Activated naive CD8-positive, alpha-beta T cell (primary cell): ENCODE results near the gene COLEC11.
"Not testable (repeated sequence)": the region's sequence is repeated elsewhere in the genome, so short reads cannot be mapped to it uniquely, and the experiment has no call there.

Experiments
- H3K27ac Mint-ChIP-seq: one replicate; pipeline ENCODE4 v1.8.0; 2021; ENCODE audit warnings: mixed read lengths
- H3K27me3 Mint-ChIP-seq: one replicate; pipeline ENCODE4 v1.8.0; 2021; ENCODE audit warnings: mixed read lengths
- H3K36me3 Mint-ChIP-seq: one replicate; pipeline ENCODE4 v1.8.0; 2021; ENCODE audit warnings: mixed read lengths
- H3K4me1 Mint-ChIP-seq: one replicate; pipeline ENCODE4 v1.8.0; 2021; ENCODE audit warnings: low read depth, mixed read lengths
- H3K4me3 Mint-ChIP-seq: one replicate; pipeline ENCODE4 v1.8.0; 2021; ENCODE audit warnings: mild to moderate bottlenecking, mixed read lengths
- H3K9me3 Mint-ChIP-seq: one replicate; pipeline ENCODE4 v1.8.0; 2021; ENCODE audit warnings: low read depth, mixed read lengths

COLEC11 gene

DNA sequence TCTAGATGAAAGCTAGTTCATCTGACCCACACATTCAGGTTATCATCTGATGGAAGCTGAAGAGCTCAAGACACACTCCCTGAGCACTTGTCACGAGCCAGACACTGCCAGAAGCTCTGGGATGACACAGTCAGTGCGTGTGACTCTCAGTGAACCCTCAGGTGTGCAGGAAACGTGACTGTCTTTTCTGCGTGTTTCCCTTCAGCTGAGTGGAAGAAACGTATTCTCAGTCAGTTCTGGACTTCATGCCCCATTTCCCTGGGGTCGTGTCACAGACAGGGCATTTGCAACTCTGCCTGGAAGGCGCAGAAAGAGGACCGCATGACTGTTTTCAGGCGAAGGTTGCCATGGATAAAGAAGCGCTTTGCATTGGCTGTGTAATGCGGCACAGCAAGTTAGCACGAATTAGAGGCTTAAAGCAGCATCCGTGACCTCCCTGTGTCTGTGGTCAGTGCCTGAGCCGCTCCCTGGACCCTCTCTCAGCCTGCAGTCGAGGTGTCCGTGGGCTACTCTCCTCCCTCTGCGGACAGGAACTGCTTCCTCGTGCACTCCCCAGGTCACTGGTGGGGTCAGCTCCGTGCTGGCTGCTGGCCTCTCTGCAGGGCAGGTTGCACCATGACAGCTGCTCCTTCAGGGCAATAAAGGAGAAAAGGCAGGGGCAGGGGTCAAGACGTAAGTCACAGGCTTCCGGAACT is 59.8 kb downstream of the COLEC11 start:
- no peaks in the 10 kb centered on the region for H3K27me3 Mint-ChIP-seq
- no peaks in the 10 kb centered on the region for H3K9me3 Mint-ChIP-seq
- no peak overlapping the region for H3K27ac Mint-ChIP-seq
- H3K4me3 Mint-ChIP-seq = no peak overlapping the region
- H3K36me3 Mint-ChIP-seq = no peaks in the 10 kb centered on the region
- peaks cover 10% of the 10 kb centered on the region for H3K4me1 Mint-ChIP-seq

DNA sequence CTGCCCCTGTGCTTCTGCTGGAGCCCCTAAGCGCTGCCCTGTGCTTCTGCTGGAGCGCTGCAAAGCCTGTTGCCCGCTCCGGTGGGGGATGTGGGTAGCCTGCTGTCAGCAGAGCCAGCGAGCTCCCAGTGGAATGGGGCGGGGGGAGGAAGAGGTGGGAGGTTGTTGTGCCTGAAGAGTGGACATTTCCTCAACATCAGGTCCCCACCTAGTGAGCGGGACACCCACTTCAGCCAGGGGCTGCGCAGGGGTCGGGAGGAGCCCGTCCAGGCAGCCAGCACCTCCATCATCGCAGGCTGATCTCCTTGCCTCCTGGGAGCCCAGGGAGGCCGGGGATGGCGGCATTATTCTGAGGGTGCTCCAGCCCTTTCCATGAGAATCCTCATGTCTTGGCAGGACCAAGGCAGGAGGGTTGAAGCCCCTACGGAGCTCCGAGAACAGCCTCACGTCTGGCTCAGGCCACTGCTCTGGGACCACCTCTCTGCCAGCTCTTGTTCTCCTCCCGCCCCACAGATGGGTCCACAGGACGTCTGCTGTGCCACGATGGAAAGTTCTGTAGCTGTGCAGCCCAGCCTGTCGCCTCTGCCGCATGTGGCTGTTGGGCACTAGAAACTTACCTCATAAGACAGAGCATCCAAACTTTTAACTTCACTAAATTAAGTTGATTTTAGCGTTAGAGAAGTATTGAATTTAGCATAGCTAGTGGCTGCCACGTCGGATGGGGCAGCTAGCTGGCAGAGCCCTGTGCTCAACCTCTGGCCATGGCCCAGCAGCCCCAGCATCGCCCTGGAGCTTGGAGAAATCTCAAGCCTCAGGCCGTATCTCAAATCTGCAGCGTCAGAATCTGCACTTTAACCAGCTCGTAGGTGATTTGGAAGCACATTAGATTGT is 61.2 kb downstream of the COLEC11 start:
- no peaks in the 10 kb centered on the region for H3K36me3 Mint-ChIP-seq
- no peaks in the 10 kb centered on the region for H3K9me3 Mint-ChIP-seq
- H3K27me3 Mint-ChIP-seq = no peaks in the 10 kb centered on the region
- H3K4me3 Mint-ChIP-seq = no peak overlapping the region
- H3K27ac Mint-ChIP-seq = no peak overlapping the region
- H3K4me1 Mint-ChIP-seq = peaks cover 6% of the 10 kb centered on the region

DNA sequence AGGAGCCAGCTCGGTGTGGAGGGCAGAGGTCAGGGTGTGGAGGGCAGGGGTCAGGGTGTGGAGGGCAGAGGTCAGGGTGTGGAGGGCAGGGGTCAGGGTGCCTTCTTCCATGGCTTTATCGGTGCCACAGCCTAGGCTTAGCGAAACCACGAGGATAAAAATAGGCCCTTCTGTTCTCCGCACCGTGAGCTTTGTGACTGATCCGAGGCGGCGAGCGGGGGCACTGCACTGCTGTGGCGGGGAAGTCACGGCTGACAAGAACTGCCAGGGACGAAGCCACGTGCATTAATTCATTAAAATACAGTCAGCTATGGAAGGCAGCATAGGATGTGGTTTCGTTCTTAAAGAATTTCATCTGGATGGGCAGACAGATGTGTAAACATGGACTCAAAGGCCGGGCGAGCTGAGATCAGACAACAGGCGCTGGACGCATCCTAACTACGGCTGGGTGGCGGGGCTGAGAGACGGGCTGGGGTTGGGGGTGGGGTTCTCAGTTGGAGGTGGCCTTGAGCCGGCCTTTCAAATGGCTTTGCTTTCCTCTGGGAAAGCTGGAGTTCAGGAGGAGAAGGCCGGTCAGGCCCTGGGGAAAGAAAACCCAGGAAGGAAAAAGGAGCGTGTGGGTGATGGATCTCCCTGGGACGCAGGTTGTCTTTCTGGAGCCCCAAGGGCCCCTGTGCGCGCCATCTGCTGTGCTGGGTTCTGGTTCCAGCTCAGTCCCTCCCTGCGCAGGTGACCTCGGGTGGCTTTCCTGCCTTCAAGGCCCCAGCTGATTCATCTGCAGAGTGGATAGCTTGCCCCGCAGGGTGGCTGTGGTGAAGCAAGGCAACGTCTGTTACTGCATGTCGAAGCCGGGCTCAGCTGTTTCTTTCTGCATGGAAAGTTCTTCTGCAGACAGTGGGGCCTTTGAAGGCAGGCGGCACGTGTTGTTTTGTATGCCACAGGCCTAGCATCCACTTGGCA is 62.1 kb downstream of the COLEC11 start:
- no peaks in the 10 kb centered on the region for H3K27me3 Mint-ChIP-seq
- no peak overlapping the region for H3K27ac Mint-ChIP-seq

DNA sequence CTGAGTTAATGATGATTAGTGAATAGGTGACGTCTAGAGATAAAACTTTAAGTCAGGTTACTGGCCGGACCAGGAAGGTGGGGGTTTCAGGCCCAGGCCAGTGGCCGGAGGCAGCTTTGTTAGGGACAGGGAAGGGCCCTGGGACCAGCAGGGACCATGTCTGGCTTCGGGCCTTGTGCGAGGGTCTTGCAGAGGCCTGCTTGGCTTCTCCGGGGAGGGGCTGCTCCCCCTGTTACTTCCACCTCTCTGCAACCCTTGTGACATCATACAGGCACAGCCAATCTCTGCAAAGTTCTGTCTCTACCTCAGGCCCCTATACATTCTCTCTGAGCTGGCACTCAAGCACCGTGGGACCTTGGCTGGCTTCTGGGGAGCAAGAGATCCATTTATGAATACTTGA is 63.0 kb downstream of the COLEC11 start, which contains the start of gene ALLC:
ALLC (plus strand) TSS at position 320 of the 400 bp plus-strand sequence. CDS start 12,958 bp downstream, outside the sequence.
- Mint-ChIP-seq H3K27ac (no peak within 1 kb of the TSS), H3K4me3 (no peak within 1 kb of the TSS), H3K4me1 (no peaks in the 10 kb centered on the region), H3K36me3 (no peaks in the 10 kb centered on the region), H3K27me3 (no peaks in the 10 kb centered on the region), H3K9me3 (no peaks in the 10 kb centered on the region)

More for the DNA sequence above, 62.1 kb downstream of the COLEC11 start:
- no peaks in the 10 kb centered on the region for H3K9me3 Mint-ChIP-seq
- peaks cover 3% of the 10 kb centered on the region for H3K4me1 Mint-ChIP-seq
- H3K36me3 Mint-ChIP-seq = no peaks in the 10 kb centered on the region
- H3K4me3 Mint-ChIP-seq = no peak overlapping the region

DNA sequence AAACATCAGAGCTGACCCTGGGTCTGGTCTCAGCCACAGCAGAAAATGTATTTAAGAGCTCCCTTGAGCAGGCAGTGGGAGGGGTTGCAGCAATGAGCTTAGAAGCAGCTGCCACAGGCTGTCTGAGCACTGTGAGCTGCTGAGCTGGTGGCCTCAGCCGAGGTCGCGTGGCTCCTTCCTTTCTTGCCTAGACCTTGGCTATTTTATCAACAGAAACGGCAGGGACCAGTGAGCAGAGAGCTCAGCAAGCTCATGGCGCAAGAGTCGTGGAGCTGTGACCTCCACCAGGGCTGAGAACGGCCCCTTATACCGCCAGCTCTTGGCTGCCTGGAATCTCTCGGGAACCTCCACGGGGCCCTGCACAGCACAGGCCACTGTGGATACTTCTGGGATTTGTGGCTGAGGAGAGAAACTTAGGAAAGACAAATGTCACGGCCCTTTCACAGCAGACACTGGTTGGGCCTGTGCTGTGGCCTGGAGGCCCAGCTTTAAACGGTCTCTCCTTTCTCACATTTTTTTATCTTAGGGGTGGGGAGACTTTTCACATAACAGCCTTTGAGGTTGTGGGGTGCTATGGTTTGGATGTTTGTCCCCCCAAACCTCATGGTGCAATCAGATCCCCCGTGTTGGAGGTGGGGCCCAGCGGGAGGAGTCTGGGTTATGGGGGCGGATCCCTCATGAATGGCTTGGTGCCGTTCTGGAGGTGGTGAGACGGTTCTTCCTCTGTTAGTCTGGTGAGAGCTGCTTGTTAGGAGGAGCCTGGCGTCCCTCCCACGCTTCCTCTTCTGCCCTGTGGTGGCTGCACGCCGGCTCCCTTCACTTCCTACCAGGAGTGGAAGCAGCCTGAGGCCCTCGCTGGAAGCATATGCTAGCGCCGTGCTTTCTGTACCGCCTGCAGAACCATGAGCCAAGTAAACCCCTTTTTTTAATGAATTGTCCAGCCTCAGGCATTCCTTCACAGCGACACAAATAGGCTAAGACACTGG is 64.8 kb downstream of the COLEC11 start:
- Mint-ChIP-seq H3K36me3 (no peaks in the 10 kb centered on the region), H3K4me1 (no peaks in the 10 kb centered on the region), H3K27ac (no peak overlapping the region), H3K27me3 (no peaks in the 10 kb centered on the region), H3K4me3 (no peak overlapping the region), H3K9me3 (no peaks in the 10 kb centered on the region)

DNA sequence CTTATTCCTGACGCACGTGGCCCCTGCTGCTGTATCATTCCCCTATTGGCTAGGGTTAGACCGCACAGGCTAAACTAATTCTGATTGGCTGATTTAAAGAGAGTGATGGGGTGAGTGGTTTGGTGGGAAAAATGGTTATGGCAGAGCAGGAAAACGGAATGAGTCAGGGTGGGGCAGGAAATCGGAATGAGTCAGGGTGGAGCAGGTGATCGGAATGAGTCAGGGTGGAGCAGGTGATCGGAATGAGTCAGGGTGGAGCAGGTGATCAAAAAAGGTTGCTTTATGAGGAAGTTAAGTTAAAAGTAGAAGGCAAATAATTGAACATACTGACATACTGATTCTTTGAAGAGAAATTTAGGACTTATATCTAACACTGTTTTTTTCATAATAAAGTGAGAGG is 65.7 kb downstream of the COLEC11 start:
- H3K27me3 Mint-ChIP-seq, H3K36me3 Mint-ChIP-seq, H3K27ac Mint-ChIP-seq, H3K9me3 Mint-ChIP-seq, H3K4me3 Mint-ChIP-seq, H3K4me1 Mint-ChIP-seq: not testable (repeated sequence)

DNA sequence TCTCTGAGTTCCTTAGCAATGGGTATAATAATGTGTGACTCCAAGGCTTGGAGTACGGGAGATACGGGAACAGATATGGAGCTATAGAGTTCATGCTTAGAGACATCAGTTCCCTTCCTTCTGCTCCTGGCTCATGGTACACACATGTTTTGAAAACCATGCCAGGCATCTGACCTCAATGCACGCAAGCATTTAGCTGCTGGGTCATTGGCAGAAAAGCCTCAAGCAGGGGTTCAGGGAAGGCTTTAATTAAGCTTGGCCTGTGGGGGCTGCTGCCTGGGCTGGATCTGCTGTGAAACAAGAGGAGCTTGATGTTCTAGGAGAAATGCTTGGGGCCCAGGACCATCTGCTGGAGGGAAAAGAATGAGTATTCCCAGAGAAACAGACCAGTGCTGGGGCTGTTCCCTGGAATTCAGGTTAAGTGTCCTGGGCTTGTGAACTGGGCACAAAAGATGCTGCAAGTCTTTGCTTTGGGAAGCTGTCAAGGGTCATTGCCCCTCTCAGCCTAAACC is 66.3 kb downstream of the COLEC11 start:
- H3K27me3 Mint-ChIP-seq = no peaks in the 10 kb centered on the region
- H3K9me3 Mint-ChIP-seq = no peaks in the 10 kb centered on the region
- no peak overlapping the region for H3K4me3 Mint-ChIP-seq
- no peaks in the 10 kb centered on the region for H3K36me3 Mint-ChIP-seq
- H3K27ac Mint-ChIP-seq = no peak overlapping the region
- H3K4me1 Mint-ChIP-seq = no peaks in the 10 kb centered on the region

DNA sequence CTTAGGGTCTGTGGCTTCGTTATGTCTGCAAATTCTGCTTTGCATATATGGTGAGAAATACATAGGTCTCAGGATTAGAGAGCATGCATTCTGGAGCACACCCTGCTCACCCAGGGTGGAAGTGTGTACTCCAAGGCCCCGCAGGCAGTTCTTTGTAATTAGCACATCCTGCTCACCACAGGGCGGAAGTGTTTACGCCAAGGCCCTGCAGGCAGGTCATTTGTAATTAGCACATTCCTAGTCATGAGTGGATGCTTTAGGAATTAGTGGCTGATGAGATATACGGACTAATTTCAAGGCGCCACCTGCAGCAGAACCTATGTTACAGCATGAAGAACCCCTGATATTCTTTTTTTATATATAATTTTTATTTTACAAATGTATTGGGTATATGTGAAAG is 67.3 kb downstream of the COLEC11 start:
- no peaks in the 10 kb centered on the region for H3K9me3 Mint-ChIP-seq
- H3K27me3 Mint-ChIP-seq = no peaks in the 10 kb centered on the region
- no peak overlapping the region for H3K4me3 Mint-ChIP-seq
- H3K4me1 Mint-ChIP-seq = no peaks in the 10 kb centered on the region
- no peaks in the 10 kb centered on the region for H3K36me3 Mint-ChIP-seq
- H3K27ac Mint-ChIP-seq = no peak overlapping the region

DNA sequence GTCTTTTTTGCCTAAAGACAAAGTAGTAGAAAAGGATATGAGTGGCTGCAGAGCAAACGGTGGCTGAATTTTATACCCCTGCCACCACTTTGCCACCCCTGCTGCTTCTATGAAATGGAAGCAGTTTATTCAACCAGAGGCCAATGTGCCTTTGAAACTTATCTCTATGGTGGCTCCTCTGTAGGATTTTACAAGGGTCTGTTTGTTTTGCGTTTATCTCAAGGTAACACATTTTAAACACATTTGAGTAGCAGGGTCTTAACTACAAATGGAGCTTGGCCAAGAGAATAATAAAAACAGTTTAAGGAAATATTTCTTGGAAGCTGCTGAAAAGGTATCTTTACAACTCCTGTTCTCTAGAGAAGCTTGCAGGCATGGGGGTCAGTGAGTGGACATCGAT is 69.2 kb downstream of the COLEC11 start:
- Mint-ChIP-seq H3K27me3 (peaks cover 2% of the 10 kb centered on the region), H3K4me1 (no peaks in the 10 kb centered on the region), H3K9me3 (no peaks in the 10 kb centered on the region), H3K36me3 (no peaks in the 10 kb centered on the region), H3K4me3 (no peak overlapping the region), H3K27ac (no peak overlapping the region)

DNA sequence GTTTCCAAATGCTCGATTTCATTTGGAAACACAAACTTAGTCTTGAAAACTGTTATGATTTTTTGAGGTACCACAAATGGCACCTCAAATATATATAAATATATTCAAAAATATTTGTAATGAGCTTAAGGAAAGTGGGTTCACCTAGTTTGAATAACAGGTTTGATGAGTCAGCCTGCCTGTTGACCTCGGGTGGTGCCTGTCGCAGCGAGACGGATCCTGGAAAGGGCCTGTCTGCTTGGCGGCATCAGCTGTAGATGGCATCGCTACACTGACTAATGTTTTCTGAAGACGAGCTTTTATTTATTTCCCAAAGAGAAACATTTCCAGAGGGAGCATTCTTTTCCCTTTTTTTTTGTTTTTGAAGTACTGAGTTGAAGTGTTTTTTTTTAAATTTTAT is 70.0 kb downstream of the COLEC11 start:
- Mint-ChIP-seq H3K4me3 (no peak overlapping the region), H3K36me3 (no peaks in the 10 kb centered on the region), H3K27me3 (peaks cover 4% of the 10 kb centered on the region), H3K9me3 (no peaks in the 10 kb centered on the region), H3K4me1 (no peaks in the 10 kb centered on the region), H3K27ac (no peak overlapping the region)

DNA sequence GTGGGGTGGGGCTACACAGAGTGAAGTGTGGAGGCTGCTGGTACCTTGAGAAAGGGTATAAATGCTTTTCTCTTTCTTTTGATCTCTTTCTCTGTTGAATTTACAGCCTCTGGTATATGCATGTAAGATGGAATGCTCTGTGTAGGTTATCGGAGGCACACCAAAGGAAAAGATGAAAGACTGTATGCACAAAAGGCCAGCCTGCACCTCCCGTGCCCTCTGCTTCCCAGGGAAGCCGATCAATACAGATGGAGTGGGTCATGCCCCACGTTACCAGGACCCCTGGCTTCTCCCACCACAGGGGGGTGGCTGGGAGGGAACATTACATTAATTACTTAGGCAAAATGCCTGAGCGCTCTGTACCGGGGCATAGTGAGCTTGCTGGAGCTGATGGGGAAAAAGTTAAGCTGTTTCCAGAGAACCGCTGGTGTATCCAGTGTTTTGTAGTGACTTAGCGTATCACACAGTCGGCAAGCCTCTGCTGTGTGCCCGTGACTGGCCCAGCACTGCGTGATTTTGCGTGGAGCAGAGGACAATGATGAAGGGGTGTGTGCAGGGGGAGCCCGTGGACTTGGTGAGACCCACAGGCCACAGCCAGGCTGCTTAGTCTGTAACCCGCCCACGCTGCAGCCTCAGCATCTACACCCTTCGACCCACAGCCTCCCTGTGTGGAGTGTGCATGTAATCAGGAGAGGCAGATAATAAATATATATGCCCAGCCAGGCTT is 71.1 kb downstream of the COLEC11 start:
- no peaks in the 10 kb centered on the region for H3K4me1 Mint-ChIP-seq
- H3K27me3 Mint-ChIP-seq = peaks cover 4% of the 10 kb centered on the region
- H3K27ac Mint-ChIP-seq = no peak overlapping the region
- H3K36me3 Mint-ChIP-seq = no peaks in the 10 kb centered on the region
- no peak overlapping the region for H3K4me3 Mint-ChIP-seq
- H3K9me3 Mint-ChIP-seq = no peaks in the 10 kb centered on the region

DNA sequence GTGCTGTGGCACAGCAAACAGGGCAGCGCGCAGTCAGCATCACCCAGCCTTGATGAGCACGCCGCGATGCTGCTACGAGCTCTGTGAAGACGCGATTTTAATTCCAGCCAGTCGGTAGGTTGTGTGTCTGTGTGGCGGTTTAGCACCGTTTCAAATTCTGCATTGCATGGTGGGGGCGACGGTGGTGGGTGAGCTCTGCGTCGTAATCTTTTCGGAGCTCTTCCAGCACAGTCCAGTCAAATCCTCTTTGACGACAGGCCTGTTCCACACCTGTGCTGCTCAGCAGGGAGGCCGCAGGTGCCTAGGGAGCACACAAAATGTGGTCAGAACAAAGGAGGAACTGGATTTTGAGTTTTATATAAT is 71.7 kb downstream of the COLEC11 start:
- Mint-ChIP-seq H3K27me3 (peaks cover 4% of the 10 kb centered on the region), H3K9me3 (no peaks in the 10 kb centered on the region), H3K4me3 (no peak overlapping the region), H3K27ac (no peak overlapping the region), H3K4me1 (no peaks in the 10 kb centered on the region), H3K36me3 (no peaks in the 10 kb centered on the region)

DNA sequence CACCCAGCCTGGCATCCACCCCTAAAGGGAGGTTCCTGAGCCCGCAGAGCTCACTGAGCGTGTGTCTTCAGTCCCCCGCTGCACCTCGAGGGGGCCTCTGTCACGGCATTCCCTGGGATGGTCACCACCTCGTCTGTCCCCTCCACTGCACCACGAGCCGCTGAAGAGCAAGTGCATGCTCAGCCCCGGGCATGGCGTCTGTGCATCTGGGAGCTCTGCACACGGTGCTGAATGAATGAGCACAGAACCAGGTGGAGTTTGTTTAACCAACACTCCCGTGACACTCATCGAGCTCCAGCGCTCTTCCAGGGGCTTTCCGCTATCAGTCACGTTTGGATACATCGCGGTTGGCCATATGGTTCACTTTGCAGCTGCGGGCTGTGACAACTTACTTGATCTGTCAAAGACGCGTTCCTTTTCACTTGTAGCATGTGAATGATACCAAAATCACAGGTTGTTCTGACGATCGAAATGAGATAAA is 72.3 kb downstream of the COLEC11 start:
- Mint-ChIP-seq H3K9me3 (no peaks in the 10 kb centered on the region), H3K4me3 (no peak overlapping the region), H3K36me3 (no peaks in the 10 kb centered on the region), H3K27ac (no peak overlapping the region), H3K27me3 (peaks cover 4% of the 10 kb centered on the region), H3K4me1 (no peaks in the 10 kb centered on the region)
